Uterus (tissue), 2 donors: ENCODE data around the gene HPS4.

Experiments used
- CTCF ChIP-seq, 4 experiments: fragments of 200-600 bp in 2 of 4; fragments of 450-650 bp in 2 of 4; sonication (generic) in 2 of 4; IDR thresholded peaks; one replicate each; pipeline ENCODE4 v1.5.1; 2016 to 2019; ENCODE audit warnings: antibody characterized with exemption in 4 of 4, mild to moderate bottlenecking in 2 of 4, moderate library complexity in 1 of 4
- POLR2A ChIP-seq, 2 donors: fragments of 450-650 bp; IDR thresholded peaks; one replicate each; pipeline ENCODE4 v1.6.1; 2016; ENCODE audit warnings: antibody characterized with exemption in 2 of 2, mild to moderate bottlenecking in 1 of 2, moderate library complexity in 1 of 2

- TF ChIP-seq CTCF (IDR thresholded peaks at IDR 0.05): no peak
- TF ChIP-seq POLR2A (IDR thresholded peaks at IDR 0.05): no peak
These were observed 77.5 kb downstream of the HPS4 start for GRCh38 chr22:26406118-26406517.
